IMR-90 (cell line): ENCODE results near the gene QRFP. TPM values are rescaled to one million over a fixed set of nuclear protein-coding genes. Genes with fewer than 3 reads are reported as not detected.

Experiments
- ATAC-seq: fragments of 200-7000 bp; cut with Tn5 transposase; 2 replicates; pipeline ENCODE4 v1.9.1; 2020; ENCODE audit warnings: low read depth, mild to moderate bottlenecking, moderate library complexity
- BruUV-seq: library from RNA; stranded (reverse); fragments of 400-500 nt; replicated peaks from 2 replicates; lab custom pipeline; 2021; lab: Mats Ljungman, UMichigan
- CTCF ChIA-PET: fragments of 300-600 bp; formaldehyde crosslinking; extraction: SDS; loops from one replicate; lab custom pipeline; 2021; ENCODE audit warnings: antibody characterized with exemption; lab: Yijun Ruan, JAX
- POLR2A ChIA-PET: fragments of 300-600 bp; sonication (Branson Sonifier 250); formaldehyde crosslinking; loops from one replicate; lab custom pipeline; 2022; ENCODE audit warnings: antibody characterized with exemption; ENCODE audit not compliant: unreplicated experiment; lab: Charles Lee
- DNase-seq: peaks from one replicate; pipeline ENCODE4 v3.0.0; 2013
- H2AFZ ChIP-seq: replicated peaks from 2 replicates; pipeline ENCODE3; 2013; ENCODE audit warnings: low read length, mild to moderate bottlenecking; ENCODE audit not compliant: poor library complexity
- H2AK5ac ChIP-seq: 2 replicates; pipeline ENCODE4 v1.6.1; 2013; ENCODE audit warnings: low read depth, low read length, inconsistent platforms
- H2AK9ac ChIP-seq: replicated peaks from 2 replicates; pipeline ENCODE3; 2013; ENCODE audit warnings: mild to moderate bottlenecking, low read depth, low read length, moderate library complexity; ENCODE audit not compliant: poor library complexity
- H2BK120ac ChIP-seq: 2 replicates; pipeline ENCODE4 v1.6.1; 2013; ENCODE audit warnings: low read depth, low read length, inconsistent platforms
- H2BK15ac ChIP-seq: 3 replicates; pipeline ENCODE4 v1.6.1; 2013; ENCODE audit warnings: low read depth, low read length, inconsistent platforms
- H2BK20ac ChIP-seq: 2 replicates; pipeline ENCODE4 v1.6.1; 2013; ENCODE audit warnings: low read depth, mild to moderate bottlenecking, inconsistent platforms, low read length, moderate library complexity
- H2BK5ac ChIP-seq: 2 replicates; pipeline ENCODE4 v1.6.1; 2013; ENCODE audit warnings: mild to moderate bottlenecking, low read depth, low read length, inconsistent platforms; ENCODE audit not compliant: poor library complexity, severe bottlenecking
- H3K14ac ChIP-seq: replicated peaks from 2 replicates; pipeline ENCODE4 v1.6.1; 2013; ENCODE audit warnings: low read depth, low read length, inconsistent platforms
- H3K18ac ChIP-seq: 2 replicates; pipeline ENCODE4 v1.6.1; 2013; ENCODE audit warnings: low read depth, low read length, control low read depth
- H3K23ac ChIP-seq: 2 replicates; pipeline ENCODE4 v1.6.1; 2013; ENCODE audit warnings: low read depth, low read length, inconsistent platforms
- H3K27ac ChIP-seq: 2 replicates; pipeline ENCODE4 v1.5.1; 2013; ENCODE audit warnings: mild to moderate bottlenecking, control low read depth, low read length; ENCODE audit not compliant: insufficient read depth
- H3K27me3 ChIP-seq: 2 replicates; pipeline ENCODE4 v1.6.1; 2013; ENCODE audit warnings: low read length; ENCODE audit not compliant: control insufficient read depth, insufficient read depth
- H3K36me3 ChIP-seq: 2 replicates; pipeline ENCODE4 v1.6.1; 2013; ENCODE audit warnings: low read length, mixed read lengths; ENCODE audit not compliant: control insufficient read depth, insufficient read depth
- H3K4ac ChIP-seq: 2 replicates; pipeline ENCODE4 v1.6.1; 2013; ENCODE audit warnings: low read depth, low read length, inconsistent platforms
- H3K4me1 ChIP-seq: 2 replicates; pipeline ENCODE4 v1.6.1; 2013; ENCODE audit warnings: low read length, mixed read lengths; ENCODE audit not compliant: control insufficient read depth, insufficient read depth
- H3K4me2 ChIP-seq: 2 replicates; pipeline ENCODE4 v1.6.1; 2013; ENCODE audit warnings: low read depth, mild to moderate bottlenecking, control low read depth, low read length, moderate library complexity
- H3K4me3 ChIP-seq: 2 replicates; pipeline ENCODE4 v1.5.1; 2013; ENCODE audit warnings: low read depth, mild to moderate bottlenecking, control low read depth, low read length, moderate library complexity; ENCODE audit not compliant: insufficient read depth
- H3K56ac ChIP-seq: 2 replicates; pipeline ENCODE4 v1.6.1; 2013; ENCODE audit warnings: low read length, inconsistent platforms; ENCODE audit not compliant: insufficient read depth; ENCODE audit errors: extremely low read depth
- H3K79me1 ChIP-seq, 2 experiments: 2 replicates each; pipeline ENCODE4 v1.6.1; 2013; ENCODE audit warnings: low read length in 2 of 2, inconsistent platforms in 1 of 2, low read depth in 1 of 2
- H3K9ac ChIP-seq: 2 replicates; pipeline ENCODE4 v1.6.1; 2013; ENCODE audit warnings: low read depth, low read length, control low read depth
- H3K9me1 ChIP-seq: 2 replicates; pipeline ENCODE4 v1.6.1; 2013; ENCODE audit warnings: low read length, inconsistent platforms; ENCODE audit not compliant: insufficient read depth
- H3K9me3 ChIP-seq: 2 replicates; pipeline ENCODE4 v1.6.1; 2013; ENCODE audit warnings: low read length; ENCODE audit not compliant: control insufficient read depth, insufficient read depth
- H4K20me1 ChIP-seq: 2 replicates; pipeline ENCODE4 v1.6.1; 2013; ENCODE audit warnings: low read length, inconsistent platforms; ENCODE audit not compliant: insufficient read depth
- H4K5ac ChIP-seq: 2 replicates; pipeline ENCODE4 v1.6.1; 2013; ENCODE audit warnings: mild to moderate bottlenecking, low read depth, low read length, control low read depth
- H4K8ac ChIP-seq, 2 experiments: 2 replicates each; pipeline ENCODE4 v1.6.1; 2013; ENCODE audit warnings: low read depth in 2 of 2, low read length in 2 of 2, control low read depth in 1 of 2, inconsistent platforms in 1 of 2
- H4K91ac ChIP-seq: 2 replicates; pipeline ENCODE4 v1.6.1; 2013; ENCODE audit warnings: low read depth, low read length, inconsistent platforms; ENCODE audit not compliant: insufficient read depth
- CEBPB ChIP-seq: IDR thresholded peaks from 2 replicates; pipeline ENCODE4 v1.6.1; 2012; ENCODE audit warnings: low read depth, low read length, improper control_type of control experiment
- CHD1 ChIP-seq: IDR thresholded peaks from 2 replicates; pipeline ENCODE4 v1.6.1; 2012; ENCODE audit warnings: low read depth, low read length, improper control_type of control experiment
- NFE2L2 ChIP-seq: fragments of 150-350 bp; IDR thresholded peaks from 2 replicates; pipeline ENCODE4 v1.6.1; 2016; ENCODE audit warnings: low read depth, mild to moderate bottlenecking, low read length
- RCOR1 ChIP-seq: IDR thresholded peaks from 2 replicates; pipeline ENCODE4 v1.6.1; 2012; ENCODE audit warnings: mild to moderate bottlenecking, low read length, improper control_type of control experiment; ENCODE audit not compliant: insufficient replicate concordance
- WGBS, 2 experiments: methylation state at CpG; one replicate each; pipeline versions ENCODE4 v1.1.5 to v1.1.7; 2013; ENCODE audit warnings: missing lambda C conversion rate in 2 of 2; ENCODE audit not compliant: insufficient read length in 1 of 2; ENCODE audit errors: extremely low coverage in 2 of 2; 5-methylcytosine and 5-hydroxymethylcytosine counted together
- dilution Hi-C: fragments of 300-500 bp; cut with HindIII; formaldehyde crosslinking; loops from one replicate; pipeline ENCODE4 v1.14.3; 2018; ENCODE audit warnings: low sequenced_read_pairs; ENCODE audit not compliant: unreplicated experiment
- in situ Hi-C: fragments of 300-500 bp; cut with MboI; formaldehyde crosslinking; loops from 3 replicates; pipeline ENCODE4 v1.14.3; 2019; ENCODE audit warnings: low sequenced_read_pairs, inconsistent platforms, mixed read lengths
- intact Hi-C: fragments of 100-400 bp; cut with micrococcal nuclease; formaldehyde crosslinking; loops from 2 replicates; pipeline ENCODE4 v1.10.0; 2022
- polyA plus RNA-seq, 3 experiments: library from polyadenylated mRNA; depleted of rRNA; stranded (reverse); fragments of >200 nt; gene quantifications; 2 replicates each; pipeline ENCODE4 v1.2.3, GENCODE V29; 2012; ENCODE audit warnings: low replicate concordance in 1 of 3
- total RNA-seq: library from RNA; depleted of rRNA; stranded (reverse); fragments of >200 nt; gene quantifications from 2 replicates; pipeline ENCODE4 v1.2.3, GENCODE V29; 2012

QRFP gene
- total and polyA plus RNA-seq, 2 of the 4 experiments (the other 2 are of a cell fraction): not detected

DNA sequence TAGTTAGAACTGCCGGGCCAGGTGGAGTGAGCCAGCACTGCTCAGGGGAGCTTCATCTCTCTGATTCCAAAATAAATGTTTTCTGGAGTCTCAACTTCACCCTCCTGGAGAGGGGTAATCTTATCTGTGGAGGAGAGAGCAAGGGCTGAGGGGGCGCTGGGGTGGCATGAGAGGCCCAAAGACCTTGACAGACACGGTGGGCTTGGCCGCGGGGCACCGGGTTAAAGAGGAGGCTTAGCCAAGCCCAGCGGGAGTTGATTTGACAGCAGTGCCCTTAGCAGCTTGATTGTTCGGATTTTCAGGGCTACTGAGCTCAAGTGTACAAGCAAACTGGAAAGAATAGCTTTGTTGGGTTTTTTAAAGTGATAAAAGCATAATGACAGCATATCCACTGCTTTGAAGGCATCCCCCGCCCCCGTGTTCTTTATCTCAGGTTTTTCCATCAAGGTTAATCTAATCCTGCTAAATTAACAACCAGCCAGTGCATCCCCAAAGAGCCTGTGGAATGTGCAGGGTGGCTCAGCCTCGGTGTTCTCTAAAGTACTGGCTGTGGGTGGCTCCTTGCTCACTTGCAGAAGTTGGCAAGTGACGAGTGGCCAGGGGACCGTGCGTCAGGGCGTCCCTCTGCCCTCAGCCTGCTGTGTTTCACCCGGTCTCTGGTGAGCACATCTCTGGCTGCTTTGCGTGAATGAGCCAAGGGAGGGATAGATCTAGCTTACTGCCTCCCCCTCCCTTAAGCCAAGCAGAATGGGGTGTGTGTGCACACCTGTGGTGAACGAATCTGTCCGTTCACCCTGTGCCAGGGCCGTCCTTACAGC lies 5.5 kb downstream of the QRFP start:
- H3K56ac ChIP-seq: no peak overlapping the region
- no peak overlapping the region for H2BK15ac ChIP-seq
- ATAC-seq (no peak), DNase-seq (no peak)
- H2BK20ac ChIP-seq: no peak overlapping the region
- no peak overlapping the region for H3K18ac ChIP-seq
- in situ Hi-C loops: no loop called here
- H3K9ac ChIP-seq: no peak overlapping the region
- H3K27ac ChIP-seq: no peak overlapping the region
- H3K79me1 ChIP-seq: peaks cover 9 to 34% of the 10 kb centered on the region in 2 experiments
- peaks cover 14% of the 10 kb centered on the region; the same call in 1 of the 2 replicates for H3K4me1 ChIP-seq
- H3K36me3 ChIP-seq: peaks cover 70% of the 10 kb centered on the region
- 92% methylated on average over 5 of the region's 20 CpGs; no CpG with 5 or more reads in 1 of the 2 experiments for WGBS, 2 experiments
- no peak overlapping the region for H4K8ac ChIP-seq
- TF ChIP-seq RCOR1 (no peak), NFE2L2 (no peak), CHD1 (no peak), CEBPB (no peak)
- H4K5ac ChIP-seq: no peak overlapping the region
- H2BK120ac ChIP-seq: no peak overlapping the region
- H3K4ac ChIP-seq: no peak overlapping the region
- H3K9me1 ChIP-seq: peaks cover 4% of the 10 kb centered on the region; the same call in 1 of the 2 replicates
- dilution Hi-C loops: no loop called here
- no peak overlapping the region for H3K4me3 ChIP-seq
- H3K14ac ChIP-seq: no peak overlapping the region
- H3K27me3 ChIP-seq: no peaks in the 10 kb centered on the region
- no peaks in the 10 kb centered on the region for H3K9me3 ChIP-seq
- H3K23ac ChIP-seq: no peak overlapping the region
- CTCF ChIA-PET: interaction anchor here (1.3 kb wide), 2 partner anchors 10 to 190 kb away, joined by 3 to 4 read pairs; no protein-coding TSS in a partner anchor
- no peak overlapping the region for H2AK5ac ChIP-seq
- intact Hi-C loops: loop anchor here (5.0 kb wide), 3 partner anchors 46 to 156 kb away; partner anchors contain the start of gene FIBCD1
- peaks cover 32% of the 10 kb centered on the region for H4K20me1 ChIP-seq
- no TSS peak for BruUV-seq
- H2BK5ac ChIP-seq: no peak overlapping the region
- H3K4me2 ChIP-seq: no peak overlapping the region
- no peak overlapping the region for H4K91ac ChIP-seq
- peak overlapping the region; percentile 8 for H2AFZ ChIP-seq
- POLR2A ChIA-PET: no interaction called here
- H2AK9ac ChIP-seq: peak overlapping the region; percentile 31
